IMR-90 (cell line): ENCODE results near the gene SVEP1.

ENCODE experiments used
- BHLHE40 ChIP-seq: fragments of 150-350 bp; IDR thresholded peaks from 2 replicates; pipeline ENCODE4 v1.6.1; 2016; ENCODE audit warnings: mild to moderate bottlenecking, low read depth, low read length
- CEBPB ChIP-seq: IDR thresholded peaks from 2 replicates; pipeline ENCODE4 v1.6.1; 2012; ENCODE audit warnings: low read depth, low read length, improper control_type of control experiment
- CTCF ChIP-seq: conservative IDR thresholded peaks from 2 replicates; pipeline ENCODE4 v1.5.1; 2012; ENCODE audit warnings: mild to moderate bottlenecking, low read depth, low read length, improper control_type of control experiment
- MAFK ChIP-seq: IDR thresholded peaks from 2 replicates; pipeline ENCODE4 v1.6.1; 2012; ENCODE audit warnings: low read depth, low read length, improper control_type of control experiment
- MXI1 ChIP-seq: IDR thresholded peaks from 2 replicates; pipeline ENCODE4 v1.6.1; 2012; ENCODE audit warnings: low read depth, mild to moderate bottlenecking, low read length, moderate library complexity, borderline replicate concordance
- POLR2A ChIP-seq: IDR thresholded peaks from 2 replicates; pipeline ENCODE4 v1.6.1; 2012; ENCODE audit warnings: mild to moderate bottlenecking, low read depth, low read length
- RAD21 ChIP-seq: IDR thresholded peaks from 2 replicates; pipeline ENCODE4 v1.6.1; 2012; ENCODE audit warnings: low read length, improper control_type of control experiment
- RFX5 ChIP-seq: IDR thresholded peaks from 2 replicates; pipeline ENCODE4 v1.8.0; 2012; ENCODE audit warnings: low read depth, mild to moderate bottlenecking, low read length, moderate library complexity
- SMC3 ChIP-seq: fragments of 150-350 bp; IDR thresholded peaks from 2 replicates; pipeline ENCODE4 v1.6.1; 2016; ENCODE audit warnings: low read depth, mild to moderate bottlenecking, antibody characterized with exemption, low read length, moderate library complexity

- TF ChIP-seq MXI1 (no peak), MAFK (no peak), CTCF (no peak), POLR2A (no peak), RFX5 (no peak), RAD21 (no peak), CEBPB (no peak), BHLHE40 (no peak), SMC3 (no peak)
Measured at GRCh38 chr9:110351009-110351467, 228.5 kb downstream of the SVEP1 start.
